IMR-90 (cell line): ENCODE data around the gene WWP2. TPM values are rescaled to one million over a fixed set of nuclear protein-coding genes. Genes with fewer than 3 reads are reported as not detected.
A peak's percentile ranks its signal among the peaks of the same experiment; 100 is the strongest.
"Not testable (repeated sequence)": the region's sequence is repeated elsewhere in the genome, so short reads cannot be mapped to it uniquely, and the experiment has no call there.

ENCODE experiments used
- ATAC-seq: fragments of 200-7000 bp; cut with Tn5 transposase; 2 replicates; pipeline ENCODE4 v1.9.1; 2020; ENCODE audit warnings: low read depth, mild to moderate bottlenecking, moderate library complexity
- BruUV-seq: library from RNA; stranded (reverse); fragments of 400-500 nt; replicated peaks from 2 replicates; lab custom pipeline; 2021; lab: Mats Ljungman, UMichigan
- CTCF ChIA-PET: fragments of 300-600 bp; formaldehyde crosslinking; extraction: SDS; loops from one replicate; lab custom pipeline; 2021; ENCODE audit warnings: antibody characterized with exemption; lab: Yijun Ruan, JAX
- POLR2A ChIA-PET: fragments of 300-600 bp; sonication (Branson Sonifier 250); formaldehyde crosslinking; loops from one replicate; lab custom pipeline; 2022; ENCODE audit warnings: antibody characterized with exemption; ENCODE audit not compliant: unreplicated experiment; lab: Charles Lee
- DNase-seq: peaks from one replicate; pipeline ENCODE4 v3.0.0; 2013
- H2AFZ ChIP-seq: replicated peaks from 2 replicates; pipeline ENCODE3; 2013; ENCODE audit warnings: low read length, mild to moderate bottlenecking; ENCODE audit not compliant: poor library complexity
- H2AK5ac ChIP-seq: 2 replicates; pipeline ENCODE4 v1.6.1; 2013; ENCODE audit warnings: low read depth, low read length, inconsistent platforms
- H2AK9ac ChIP-seq: replicated peaks from 2 replicates; pipeline ENCODE3; 2013; ENCODE audit warnings: mild to moderate bottlenecking, low read depth, low read length, moderate library complexity; ENCODE audit not compliant: poor library complexity
- H2BK120ac ChIP-seq: 2 replicates; pipeline ENCODE4 v1.6.1; 2013; ENCODE audit warnings: low read depth, low read length, inconsistent platforms
- H2BK15ac ChIP-seq: 3 replicates; pipeline ENCODE4 v1.6.1; 2013; ENCODE audit warnings: low read depth, low read length, inconsistent platforms
- H2BK20ac ChIP-seq: 2 replicates; pipeline ENCODE4 v1.6.1; 2013; ENCODE audit warnings: low read depth, mild to moderate bottlenecking, inconsistent platforms, low read length, moderate library complexity
- H2BK5ac ChIP-seq: 2 replicates; pipeline ENCODE4 v1.6.1; 2013; ENCODE audit warnings: mild to moderate bottlenecking, low read depth, low read length, inconsistent platforms; ENCODE audit not compliant: poor library complexity, severe bottlenecking
- H3K14ac ChIP-seq: replicated peaks from 2 replicates; pipeline ENCODE4 v1.6.1; 2013; ENCODE audit warnings: low read depth, low read length, inconsistent platforms
- H3K18ac ChIP-seq: 2 replicates; pipeline ENCODE4 v1.6.1; 2013; ENCODE audit warnings: low read depth, low read length, control low read depth
- H3K23ac ChIP-seq: 2 replicates; pipeline ENCODE4 v1.6.1; 2013; ENCODE audit warnings: low read depth, low read length, inconsistent platforms
- H3K27ac ChIP-seq: 2 replicates; pipeline ENCODE4 v1.5.1; 2013; ENCODE audit warnings: mild to moderate bottlenecking, control low read depth, low read length; ENCODE audit not compliant: insufficient read depth
- H3K27me3 ChIP-seq: 2 replicates; pipeline ENCODE4 v1.6.1; 2013; ENCODE audit warnings: low read length; ENCODE audit not compliant: control insufficient read depth, insufficient read depth
- H3K36me3 ChIP-seq: 2 replicates; pipeline ENCODE4 v1.6.1; 2013; ENCODE audit warnings: low read length, mixed read lengths; ENCODE audit not compliant: control insufficient read depth, insufficient read depth
- H3K4ac ChIP-seq: 2 replicates; pipeline ENCODE4 v1.6.1; 2013; ENCODE audit warnings: low read depth, low read length, inconsistent platforms
- H3K4me1 ChIP-seq: 2 replicates; pipeline ENCODE4 v1.6.1; 2013; ENCODE audit warnings: low read length, mixed read lengths; ENCODE audit not compliant: control insufficient read depth, insufficient read depth
- H3K4me2 ChIP-seq: 2 replicates; pipeline ENCODE4 v1.6.1; 2013; ENCODE audit warnings: low read depth, mild to moderate bottlenecking, control low read depth, low read length, moderate library complexity
- H3K4me3 ChIP-seq: 2 replicates; pipeline ENCODE4 v1.5.1; 2013; ENCODE audit warnings: low read depth, mild to moderate bottlenecking, control low read depth, low read length, moderate library complexity; ENCODE audit not compliant: insufficient read depth
- H3K56ac ChIP-seq: 2 replicates; pipeline ENCODE4 v1.6.1; 2013; ENCODE audit warnings: low read length, inconsistent platforms; ENCODE audit not compliant: insufficient read depth; ENCODE audit errors: extremely low read depth
- H3K79me1 ChIP-seq, 2 experiments: 2 replicates each; pipeline ENCODE4 v1.6.1; 2013; ENCODE audit warnings: low read length in 2 of 2, inconsistent platforms in 1 of 2, low read depth in 1 of 2
- H3K9ac ChIP-seq: 2 replicates; pipeline ENCODE4 v1.6.1; 2013; ENCODE audit warnings: low read depth, low read length, control low read depth
- H3K9me1 ChIP-seq: 2 replicates; pipeline ENCODE4 v1.6.1; 2013; ENCODE audit warnings: low read length, inconsistent platforms; ENCODE audit not compliant: insufficient read depth
- H3K9me3 ChIP-seq: 2 replicates; pipeline ENCODE4 v1.6.1; 2013; ENCODE audit warnings: low read length; ENCODE audit not compliant: control insufficient read depth, insufficient read depth
- H4K20me1 ChIP-seq: 2 replicates; pipeline ENCODE4 v1.6.1; 2013; ENCODE audit warnings: low read length, inconsistent platforms; ENCODE audit not compliant: insufficient read depth
- H4K5ac ChIP-seq: 2 replicates; pipeline ENCODE4 v1.6.1; 2013; ENCODE audit warnings: mild to moderate bottlenecking, low read depth, low read length, control low read depth
- H4K8ac ChIP-seq, 2 experiments: 2 replicates each; pipeline ENCODE4 v1.6.1; 2013; ENCODE audit warnings: low read depth in 2 of 2, low read length in 2 of 2, control low read depth in 1 of 2, inconsistent platforms in 1 of 2
- H4K91ac ChIP-seq: 2 replicates; pipeline ENCODE4 v1.6.1; 2013; ENCODE audit warnings: low read depth, low read length, inconsistent platforms; ENCODE audit not compliant: insufficient read depth
- WGBS, 2 experiments: methylation state at CpG; one replicate each; pipeline versions ENCODE4 v1.1.5 to v1.1.7; 2013; ENCODE audit warnings: missing lambda C conversion rate in 2 of 2; ENCODE audit not compliant: insufficient read length in 1 of 2; ENCODE audit errors: extremely low coverage in 2 of 2; 5-methylcytosine and 5-hydroxymethylcytosine counted together
- dilution Hi-C: fragments of 300-500 bp; cut with HindIII; formaldehyde crosslinking; loops from one replicate; pipeline ENCODE4 v1.14.3; 2018; ENCODE audit warnings: low sequenced_read_pairs; ENCODE audit not compliant: unreplicated experiment
- in situ Hi-C: fragments of 300-500 bp; cut with MboI; formaldehyde crosslinking; loops from 3 replicates; pipeline ENCODE4 v1.14.3; 2019; ENCODE audit warnings: low sequenced_read_pairs, inconsistent platforms, mixed read lengths
- intact Hi-C: fragments of 100-400 bp; cut with micrococcal nuclease; formaldehyde crosslinking; loops from 2 replicates; pipeline ENCODE4 v1.10.0; 2022
- polyA plus RNA-seq, 3 experiments: library from polyadenylated mRNA; depleted of rRNA; stranded (reverse); fragments of >200 nt; gene quantifications; 2 replicates each; pipeline ENCODE4 v1.2.3, GENCODE V29; 2012; ENCODE audit warnings: low replicate concordance in 1 of 3
- total RNA-seq: library from RNA; depleted of rRNA; stranded (reverse); fragments of >200 nt; gene quantifications from 2 replicates; pipeline ENCODE4 v1.2.3, GENCODE V29; 2012

WWP2 gene
- total and polyA plus RNA-seq, 2 of the 4 experiments (the other 2 are of a cell fraction), result 12.7 to 13.7 TPM

GRCh38 chr16:69951017-69951671 lies 189.0 kb downstream of the WWP2 start, which contains the start of gene CLEC18A:
Gene CLEC18A, plus strand, starts transcription at chr16:69951334. Its CDS starts 33 bp downstream, at chr16:69951367.
- H3K4ac ChIP-seq, H2AK5ac ChIP-seq, dilution Hi-C loops, H4K91ac ChIP-seq, H4K5ac ChIP-seq, intact Hi-C loops, H3K23ac ChIP-seq, H3K79me1 ChIP-seq, H4K8ac ChIP-seq, H3K4me1 ChIP-seq, H2BK120ac ChIP-seq, H3K9me3 ChIP-seq, POLR2A ChIA-PET, H3K56ac ChIP-seq, H3K14ac ChIP-seq, DNase-seq, H2AFZ ChIP-seq, BruUV-seq, H3K36me3 ChIP-seq, H2BK5ac ChIP-seq, in situ Hi-C loops, H3K18ac ChIP-seq, H2AK9ac ChIP-seq, H2BK15ac ChIP-seq, CTCF ChIA-PET, H2BK20ac ChIP-seq, H3K4me3 ChIP-seq, H3K9ac ChIP-seq, H3K9me1 ChIP-seq, H3K27me3 ChIP-seq, H3K27ac ChIP-seq, H4K20me1 ChIP-seq, H3K4me2 ChIP-seq: not testable (repeated sequence)
- ATAC-seq, result peak; percentile 84
- no CpG with 5 or more reads among the region's 26 CpGs for WGBS, 2 experiments

- H2BK5ac ChIP-seq, H3K27ac ChIP-seq, H3K9ac ChIP-seq, dilution Hi-C loops, DNase-seq, H3K27me3 ChIP-seq, POLR2A ChIA-PET, H3K18ac ChIP-seq, H3K79me1 ChIP-seq, H4K5ac ChIP-seq, H3K4me3 ChIP-seq, H3K23ac ChIP-seq, H3K14ac ChIP-seq, H4K91ac ChIP-seq, H2BK120ac ChIP-seq, H3K36me3 ChIP-seq, H3K56ac ChIP-seq, H4K8ac ChIP-seq, intact Hi-C loops, BruUV-seq, H3K9me3 ChIP-seq, H2BK15ac ChIP-seq, in situ Hi-C loops, H3K4ac ChIP-seq, H3K4me2 ChIP-seq, H4K20me1 ChIP-seq, H2AK9ac ChIP-seq, H2BK20ac ChIP-seq, H3K9me1 ChIP-seq, H3K4me1 ChIP-seq, H2AK5ac ChIP-seq, H2AFZ ChIP-seq, CTCF ChIA-PET, ATAC-seq: not testable (repeated sequence)
- no CpG with 5 or more reads among the region's 14 CpGs for WGBS, 2 experiments
Measured at GRCh38 chr16:69951672-69952031, 189.5 kb downstream of the WWP2 start.
